ENCODE data around the gene C1orf21.

C1orf21 gene

DNA sequence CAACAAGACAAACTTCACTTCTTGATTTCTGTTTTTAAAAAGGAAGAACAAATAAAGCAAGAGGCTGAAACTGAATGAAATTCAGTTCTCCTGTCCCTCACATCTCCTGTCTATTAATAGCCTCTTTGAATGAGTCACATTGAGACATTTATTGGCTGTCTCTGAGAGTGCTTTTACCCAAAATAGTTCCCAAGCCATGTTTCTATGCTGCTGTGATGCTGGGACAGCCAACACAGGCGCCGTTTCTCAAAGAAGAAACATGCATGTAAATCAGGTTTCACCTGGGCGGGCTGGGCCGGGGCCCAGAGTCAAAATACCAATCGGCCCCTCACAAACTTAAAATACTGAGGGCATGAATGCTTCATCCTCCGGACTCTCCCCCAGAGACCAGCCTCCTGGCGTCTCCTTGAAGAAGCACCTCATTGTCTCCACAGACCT, 262.6 kb downstream of the C1orf21 start:
- Histone ChIP-seq H3K27me3 (ENCODE audit: control insufficient read depth, low read length) (no peaks in the 10 kb centered on the region), H3K9me2 (replicated peaks; ENCODE audit: control insufficient read depth, low read length) (no peaks in the 10 kb centered on the region), H3F3A (ENCODE audit: control insufficient read depth, insufficient read depth) (no peaks in the 10 kb centered on the region), H3K79me2 (ENCODE audit: control insufficient read depth, low read length) (no peaks in the 10 kb centered on the region), H3K4me1 (ENCODE audit: control insufficient read depth, low read length) (peaks cover 17% of the 10 kb centered on the region), H4K20me1 (ENCODE audit: control insufficient read depth, insufficient read depth, low read depth, low read length) (no peaks in the 10 kb centered on the region), H3K27ac (ENCODE audit: low read depth, low read length) (no peak overlapping the region), H3K36me3 (ENCODE audit: control insufficient read depth, low read length) (no peaks in the 10 kb centered on the region), H3K9me3 (ENCODE audit: control insufficient read depth, insufficient read depth, low read length) (no peaks in the 10 kb centered on the region), H3K4me2 (ENCODE audit: low read length) (peak overlapping the region; percentile 30; the same call in 1 of the 2 replicates), H3K4me3 (ENCODE audit: low read length) (no peak overlapping the region)
- no peak for TF ChIP-seq EZH2phosphoT487 (IDR thresholded peaks at IDR 0.05; ENCODE audit: borderline replicate concordance, low read length)
- TF ChIP-seq, protein P1, sequence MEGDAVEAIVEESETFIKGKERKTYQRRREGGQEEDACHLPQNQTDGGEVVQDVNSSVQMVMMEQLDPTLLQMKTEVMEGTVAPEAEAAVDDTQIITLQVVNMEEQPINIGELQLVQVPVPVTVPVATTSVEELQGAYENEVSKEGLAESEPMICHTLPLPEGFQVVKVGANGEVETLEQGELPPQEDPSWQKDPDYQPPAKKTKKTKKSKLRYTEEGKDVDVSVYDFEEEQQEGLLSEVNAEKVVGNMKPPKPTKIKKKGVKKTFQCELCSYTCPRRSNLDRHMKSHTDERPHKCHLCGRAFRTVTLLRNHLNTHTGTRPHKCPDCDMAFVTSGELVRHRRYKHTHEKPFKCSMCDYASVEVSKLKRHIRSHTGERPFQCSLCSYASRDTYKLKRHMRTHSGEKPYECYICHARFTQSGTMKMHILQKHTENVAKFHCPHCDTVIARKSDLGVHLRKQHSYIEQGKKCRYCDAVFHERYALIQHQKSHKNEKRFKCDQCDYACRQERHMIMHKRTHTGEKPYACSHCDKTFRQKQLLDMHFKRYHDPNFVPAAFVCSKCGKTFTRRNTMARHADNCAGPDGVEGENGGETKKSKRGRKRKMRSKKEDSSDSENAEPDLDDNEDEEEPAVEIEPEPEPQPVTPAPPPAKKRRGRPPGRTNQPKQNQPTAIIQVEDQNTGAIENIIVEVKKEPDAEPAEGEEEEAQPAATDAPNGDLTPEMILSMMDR (IDR thresholded peaks at IDR 0.05; ENCODE audit: low read depth, low read length, poor library complexity, severe bottlenecking): no peak

DNA sequence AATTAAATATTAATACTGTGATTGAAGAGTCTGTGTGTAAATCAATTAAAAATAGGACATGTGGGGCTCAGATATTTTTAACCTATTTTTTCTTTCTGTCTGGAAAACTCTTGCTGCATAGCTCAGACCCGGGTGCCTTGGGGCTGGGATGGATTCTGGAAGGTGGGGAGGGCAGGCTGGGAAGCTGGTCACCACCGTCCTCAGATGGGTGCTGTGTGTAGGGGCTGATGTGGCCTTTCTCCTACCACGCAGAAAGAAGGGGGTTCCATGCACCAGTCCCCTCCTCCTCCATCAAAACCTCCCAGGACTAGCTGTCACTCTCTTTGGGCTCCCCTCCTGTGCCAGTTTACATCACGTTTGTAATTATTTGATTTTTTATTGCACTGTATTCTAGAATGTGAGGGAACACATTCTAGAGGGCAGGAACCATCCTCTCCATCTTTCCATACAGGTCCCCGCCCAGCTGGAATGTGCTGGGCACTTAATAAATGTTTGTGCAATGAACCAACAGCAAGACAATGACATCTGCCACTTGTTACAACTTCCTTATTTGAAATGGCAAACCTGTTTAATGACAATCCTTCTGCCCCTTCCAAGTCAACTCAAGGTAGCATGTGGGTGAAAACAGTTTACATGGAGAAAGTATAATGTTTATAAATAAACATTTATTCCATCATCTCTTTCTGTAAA, 263.5 kb downstream of the C1orf21 start:
- H3K27ac ChIP-seq (ENCODE audit: low read depth, low read length): no peak overlapping the region
- H3F3A ChIP-seq (ENCODE audit: control insufficient read depth, insufficient read depth): no peaks in the 10 kb centered on the region
- no peak overlapping the region for H3K4me3 ChIP-seq (ENCODE audit: low read length)
- TF ChIP-seq, protein P1 (IDR thresholded peaks at IDR 0.05; ENCODE audit: low read depth, low read length, poor library complexity, severe bottlenecking): no peak
- peaks cover 17% of the 10 kb centered on the region for H3K4me1 ChIP-seq (ENCODE audit: control insufficient read depth, low read length)
- H3K9me2 ChIP-seq (replicated peaks; ENCODE audit: control insufficient read depth, low read length): no peaks in the 10 kb centered on the region
- no peak overlapping the region for H3K4me2 ChIP-seq (ENCODE audit: low read length)
- H3K27me3 ChIP-seq (ENCODE audit: control insufficient read depth, low read length): no peaks in the 10 kb centered on the region
- H4K20me1 ChIP-seq (ENCODE audit: control insufficient read depth, insufficient read depth, low read depth, low read length): no peaks in the 10 kb centered on the region
- no peaks in the 10 kb centered on the region for H3K36me3 ChIP-seq (ENCODE audit: control insufficient read depth, low read length)
- no peaks in the 10 kb centered on the region for H3K9me3 ChIP-seq (ENCODE audit: control insufficient read depth, insufficient read depth, low read length)
- H3K79me2 ChIP-seq (ENCODE audit: control insufficient read depth, low read length): no peaks in the 10 kb centered on the region

DNA sequence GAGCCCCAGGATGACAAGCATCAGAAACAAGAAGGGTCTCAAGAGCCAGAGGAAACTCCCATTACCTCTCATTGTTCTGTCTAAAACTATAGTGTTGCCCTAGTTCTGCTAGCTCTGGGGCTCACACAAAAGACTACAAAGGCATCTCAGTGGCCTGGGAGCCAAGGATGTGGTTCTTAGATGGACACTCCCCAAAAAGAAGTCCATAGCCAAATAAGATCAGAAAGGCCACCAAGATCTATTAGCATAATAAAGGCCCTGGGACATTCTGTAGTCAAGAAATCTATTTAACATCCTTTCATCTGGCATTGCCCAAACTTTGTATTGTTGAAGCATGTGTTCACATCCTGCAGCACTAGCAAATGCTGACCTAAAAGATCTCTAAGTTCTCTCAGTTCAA, 268.4 kb downstream of the C1orf21 start:
- Histone ChIP-seq H3F3A (ENCODE audit: control insufficient read depth, insufficient read depth) (no peaks in the 10 kb centered on the region), H3K36me3 (ENCODE audit: control insufficient read depth, low read length) (no peaks in the 10 kb centered on the region)

More for the DNA sequence above, 268.4 kb downstream of the C1orf21 start:
- no peak overlapping the region for H3K4me2 ChIP-seq (ENCODE audit: low read length)
- H4K20me1 ChIP-seq (ENCODE audit: control insufficient read depth, insufficient read depth, low read depth, low read length): no peaks in the 10 kb centered on the region
- no peak overlapping the region for H3K27ac ChIP-seq (ENCODE audit: low read depth, low read length)
- H3K79me2 ChIP-seq (ENCODE audit: control insufficient read depth, low read length): no peaks in the 10 kb centered on the region
- H3K4me3 ChIP-seq (ENCODE audit: low read length): no peak overlapping the region
- no peaks in the 10 kb centered on the region for H3K9me3 ChIP-seq (ENCODE audit: control insufficient read depth, insufficient read depth, low read length)
- no peaks in the 10 kb centered on the region for H3K9me2 ChIP-seq (replicated peaks; ENCODE audit: control insufficient read depth, low read length)
- peaks cover 3% of the 10 kb centered on the region; the same call in 1 of the 2 replicates for H3K4me1 ChIP-seq (ENCODE audit: control insufficient read depth, low read length)
- no peaks in the 10 kb centered on the region for H3K27me3 ChIP-seq (ENCODE audit: control insufficient read depth, low read length)
- TF ChIP-seq EZH2phosphoT487 (IDR thresholded peaks at IDR 0.05; ENCODE audit: borderline replicate concordance, low read length): no peak
- TF ChIP-seq, protein P1 (IDR thresholded peaks at IDR 0.05; ENCODE audit: low read depth, low read length, poor library complexity, severe bottlenecking): no peak

All from DOHH2 (cell line).